ACC112 (cell line): ENCODE results near the gene SLC1A3.

Experiments used
- H2AFZ ChIP-seq: fragments of 200-600 bp; sonication (generic); one replicate; pipeline ENCODE4 v1.6.0; 2017; ENCODE audit warnings: antibody characterized with exemption, low read length; ENCODE audit not compliant: unreplicated experiment
- H3K27ac ChIP-seq: fragments of 200-600 bp; sonication (generic); 2 replicates; pipeline ENCODE4 v1.5.1; 2014; ENCODE audit warnings: low read depth, mild to moderate bottlenecking, antibody characterized with exemption, low read length, moderate library complexity
- H3K27me3 ChIP-seq: fragments of 200-600 bp; sonication (generic); 2 replicates; pipeline ENCODE4 v1.6.1; 2014; ENCODE audit warnings: mild to moderate bottlenecking, antibody characterized with exemption, low read length, moderate library complexity, mixed read lengths; ENCODE audit not compliant: insufficient read depth
- H3K36me3 ChIP-seq: fragments of 200-600 bp; sonication (generic); 2 replicates; pipeline ENCODE4 v1.6.1; 2016; ENCODE audit warnings: mild to moderate bottlenecking, antibody characterized with exemption, low read length, moderate library complexity, mixed read lengths; ENCODE audit not compliant: insufficient read depth
- H3K4me1 ChIP-seq: fragments of 200-600 bp; sonication (generic); one replicate; pipeline ENCODE4 v1.6.1; 2016; ENCODE audit warnings: low read length, mixed read lengths; ENCODE audit not compliant: insufficient read depth, unreplicated experiment, control insufficient read depth
- H3K4me3 ChIP-seq: fragments of 200-600 bp; sonication (generic); 2 replicates; pipeline ENCODE4 v1.5.1; 2014; ENCODE audit warnings: mild to moderate bottlenecking, low read depth, low read length
- H3K79me2 ChIP-seq: fragments of 200-600 bp; sonication (generic); one replicate; pipeline ENCODE4 v1.6.0; 2016; ENCODE audit warnings: low read length; ENCODE audit not compliant: control insufficient read depth, unreplicated experiment, insufficient read depth

The SLC1A3 gene

GRCh38 chr5:36613241-36613640 is 6.8 kb downstream of the SLC1A3 start:
- Histone ChIP-seq H3K4me3 (no peak overlapping the region), H3K27ac (no peak overlapping the region)

GRCh38 chr5:36613771-36614656 is 7.6 kb downstream of the SLC1A3 start:
- H3K4me1 ChIP-seq: no peaks in the 10 kb centered on the region
- H3K79me2 ChIP-seq: no peaks in the 10 kb centered on the region
- no peak overlapping the region for H3K4me3 ChIP-seq
- H2AFZ ChIP-seq: no peak overlapping the region
- peaks cover 8% of the 10 kb centered on the region for H3K36me3 ChIP-seq
- H3K27ac ChIP-seq: no peak overlapping the region
- H3K27me3 ChIP-seq: no peaks in the 10 kb centered on the region

More at GRCh38 chr5:36613241-36613640, 6.8 kb downstream of the SLC1A3 start:
- no peaks in the 10 kb centered on the region for H3K27me3 ChIP-seq
- H3K79me2 ChIP-seq: peaks cover under 1% of the 10 kb centered on the region
- peaks cover 7% of the 10 kb centered on the region for H3K4me1 ChIP-seq
- peaks cover 12% of the 10 kb centered on the region for H3K36me3 ChIP-seq
- H2AFZ ChIP-seq: no peak overlapping the region

GRCh38 chr5:36614657-36615308 is 8.4 kb downstream of the SLC1A3 start:
- Histone ChIP-seq H3K27me3 (no peaks in the 10 kb centered on the region), H3K4me1 (no peaks in the 10 kb centered on the region), H3K4me3 (no peak overlapping the region), H2AFZ (no peak overlapping the region), H3K27ac (no peak overlapping the region), H3K79me2 (no peaks in the 10 kb centered on the region), H3K36me3 (peaks cover 8% of the 10 kb centered on the region; the same call in 1 of the 2 replicates)

GRCh38 chr5:36619012-36619635 is 12.7 kb downstream of the SLC1A3 start:
- Histone ChIP-seq H3K4me3 (no peak overlapping the region), H3K27ac (no peak overlapping the region)

DNA sequence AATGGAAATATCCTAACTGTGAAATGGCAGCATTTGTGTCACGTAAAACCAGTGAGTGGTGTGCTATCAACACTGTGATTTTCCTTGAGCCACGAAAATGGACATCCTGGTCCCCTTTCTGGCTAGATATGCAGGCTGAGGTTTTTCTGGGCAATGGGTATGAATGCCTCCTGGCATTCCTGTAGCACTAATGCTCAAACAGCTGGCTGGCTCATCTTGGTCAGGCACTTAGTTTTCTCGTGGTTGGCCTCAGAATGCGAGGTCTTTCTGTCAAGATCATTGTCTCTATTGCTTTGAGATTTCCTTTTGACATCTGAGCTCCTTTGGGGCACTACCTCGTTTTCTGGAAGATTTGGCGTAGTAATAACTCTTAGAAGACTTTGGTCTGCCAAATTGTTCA is 15.6 kb downstream of the SLC1A3 start:
- H3K27me3 ChIP-seq: no peaks in the 10 kb centered on the region
- H3K27ac ChIP-seq: no peak overlapping the region
- no peaks in the 10 kb centered on the region for H3K4me1 ChIP-seq
- no peaks in the 10 kb centered on the region for H3K36me3 ChIP-seq
- no peak overlapping the region for H3K4me3 ChIP-seq
- H2AFZ ChIP-seq: no peak overlapping the region
- no peaks in the 10 kb centered on the region for H3K79me2 ChIP-seq

More at GRCh38 chr5:36619012-36619635, 12.7 kb downstream of the SLC1A3 start:
- no peaks in the 10 kb centered on the region for H3K27me3 ChIP-seq
- no peak overlapping the region for H2AFZ ChIP-seq
- no peaks in the 10 kb centered on the region for H3K79me2 ChIP-seq
- no peaks in the 10 kb centered on the region for H3K4me1 ChIP-seq
- no peaks in the 10 kb centered on the region for H3K36me3 ChIP-seq

DNA sequence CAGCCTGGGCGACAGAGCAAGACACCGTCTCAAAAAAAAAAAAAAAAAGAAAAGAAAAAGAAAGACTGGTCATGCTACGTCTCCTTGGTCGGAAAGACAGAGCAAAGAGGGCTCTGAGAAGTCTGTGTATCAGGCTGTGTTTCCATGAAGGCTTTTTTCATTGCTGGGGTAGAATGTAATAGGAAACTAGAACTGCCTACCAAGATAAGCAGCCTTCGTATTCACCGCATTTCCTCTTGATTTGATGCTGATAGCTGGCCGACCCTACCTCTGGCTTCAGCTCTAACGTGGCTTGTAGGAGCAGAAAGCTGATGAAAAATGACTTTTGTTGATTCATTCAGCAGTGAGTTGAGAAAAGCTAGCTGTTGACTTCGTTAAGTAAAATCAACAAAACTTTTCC is 17.4 kb downstream of the SLC1A3 start:
- no peaks in the 10 kb centered on the region for H3K79me2 ChIP-seq
- no peak overlapping the region for H3K4me3 ChIP-seq
- H2AFZ ChIP-seq: no peak overlapping the region
- no peaks in the 10 kb centered on the region for H3K27me3 ChIP-seq
- no peaks in the 10 kb centered on the region for H3K4me1 ChIP-seq
- H3K36me3 ChIP-seq: no peaks in the 10 kb centered on the region
- no peak overlapping the region for H3K27ac ChIP-seq

DNA sequence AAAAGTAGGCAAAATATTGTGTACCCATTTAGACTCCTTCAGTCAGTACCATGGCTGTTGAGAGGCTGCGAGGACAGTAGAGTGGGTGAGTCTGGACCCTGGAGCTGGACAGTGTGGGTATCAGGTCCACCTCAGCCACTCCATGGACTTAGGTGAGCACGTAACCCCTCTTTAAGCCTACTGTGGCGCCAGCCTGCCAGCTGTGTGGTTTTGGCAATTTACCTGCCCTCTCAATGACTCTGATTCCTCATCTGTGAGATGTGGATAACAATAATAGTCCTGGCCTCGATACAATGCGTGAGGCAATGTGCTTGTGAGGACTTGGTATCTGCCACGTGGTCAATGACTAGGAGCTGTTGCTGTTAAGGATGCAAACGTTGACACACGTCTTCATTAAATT is 17.9 kb downstream of the SLC1A3 start:
- Histone ChIP-seq H3K27ac (no peak overlapping the region), H3K4me3 (no peak overlapping the region), H2AFZ (no peak overlapping the region), H3K4me1 (no peaks in the 10 kb centered on the region), H3K27me3 (no peaks in the 10 kb centered on the region), H3K79me2 (no peaks in the 10 kb centered on the region), H3K36me3 (no peaks in the 10 kb centered on the region)

DNA sequence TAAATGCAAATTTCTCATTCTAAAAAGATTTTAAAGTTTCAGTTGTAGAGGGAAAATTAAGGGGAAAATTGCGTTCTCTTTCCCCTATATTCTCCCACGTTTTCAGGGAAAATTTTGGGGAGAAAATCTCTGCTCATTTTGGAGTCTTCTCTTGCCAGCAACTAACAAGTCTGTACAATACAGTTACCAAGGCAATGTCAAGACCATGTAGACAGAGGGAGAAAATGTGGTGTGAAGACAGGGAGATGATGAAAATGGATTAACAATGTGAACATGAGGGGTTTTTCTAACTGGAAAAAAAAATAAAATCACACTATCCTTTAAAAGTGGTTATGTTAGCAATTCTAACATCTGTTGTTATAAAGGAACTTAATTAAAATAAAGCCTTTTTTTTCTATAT is 22.3 kb downstream of the SLC1A3 start:
- Histone ChIP-seq H3K36me3 (0 out of 2 replicates have a peak, but pooled peaks cover 7% of the 10 kb centered on the region), H3K79me2 (no peaks in the 10 kb centered on the region), H3K4me3 (no peak overlapping the region), H3K27ac (no peak overlapping the region), H3K4me1 (no peaks in the 10 kb centered on the region), H3K27me3 (no peaks in the 10 kb centered on the region), H2AFZ (no peak overlapping the region)

DNA sequence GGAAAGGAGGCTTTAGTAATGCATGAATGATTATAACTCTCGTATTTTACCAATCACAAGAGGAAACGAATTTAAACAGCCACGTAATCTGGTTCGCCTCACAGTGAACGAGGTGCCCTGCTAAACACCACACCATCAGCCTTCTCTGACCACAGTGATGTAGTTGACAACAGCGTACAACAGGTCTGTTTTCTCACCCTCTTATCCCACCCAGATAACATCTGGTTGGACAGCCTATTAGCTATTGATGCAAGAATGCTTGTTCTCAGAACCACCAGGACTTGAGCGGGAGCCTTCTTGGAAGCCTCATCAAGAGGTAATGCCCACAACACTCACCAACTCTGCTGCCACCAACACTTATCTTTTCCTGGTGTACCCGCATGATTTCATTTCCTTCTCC is 23.3 kb downstream of the SLC1A3 start:
- Histone ChIP-seq H3K27me3 (no peaks in the 10 kb centered on the region), H3K4me1 (no peaks in the 10 kb centered on the region), H3K36me3 (0 out of 2 replicates have a peak, but pooled peaks cover 9% of the 10 kb centered on the region), H3K27ac (no peak overlapping the region), H3K4me3 (no peak overlapping the region), H3K79me2 (no peaks in the 10 kb centered on the region), H2AFZ (no peak overlapping the region)

DNA sequence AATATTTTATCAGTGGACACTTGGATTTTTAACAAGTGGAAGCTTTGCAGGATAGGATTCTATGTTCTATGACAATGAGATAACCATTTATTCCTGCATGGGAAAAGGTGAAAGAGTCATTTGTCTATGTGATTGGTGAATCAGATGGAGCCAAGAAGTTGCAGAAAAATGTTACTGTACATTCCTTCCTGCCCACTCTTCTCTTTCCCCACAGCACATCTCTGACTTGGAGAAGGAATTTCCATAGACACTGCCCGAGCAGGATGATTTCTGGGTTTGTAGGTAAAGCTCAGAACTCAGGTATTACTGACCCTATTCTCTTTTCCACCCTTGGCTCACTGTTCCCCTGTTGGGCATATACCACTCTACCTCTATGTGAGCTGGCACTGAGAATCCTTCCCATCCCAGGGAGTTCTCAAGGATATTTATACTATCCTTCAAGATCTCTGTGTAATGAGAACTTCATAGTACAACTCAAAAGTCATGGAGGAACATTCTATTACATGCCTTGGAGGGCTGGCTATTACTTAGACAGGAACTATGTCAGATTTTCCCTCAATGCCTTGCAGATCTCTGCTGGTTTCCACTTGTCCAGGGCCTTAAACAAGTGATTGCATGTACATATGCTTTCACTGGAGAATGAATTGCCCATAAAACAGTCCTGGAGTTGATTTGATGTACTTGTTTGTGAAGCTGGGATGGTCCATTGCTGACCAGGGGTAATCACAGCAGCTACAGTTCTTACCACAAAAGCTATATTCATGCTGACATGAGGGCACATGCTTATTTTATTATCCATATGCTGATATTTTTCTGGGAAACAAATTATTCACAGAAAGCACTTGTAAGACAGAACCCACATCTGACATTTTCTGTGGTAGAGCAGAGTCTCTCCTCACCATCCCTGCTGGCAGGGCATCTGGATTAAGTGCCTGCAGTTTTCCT is 24.1 kb downstream of the SLC1A3 start:
- peaks cover 14% of the 10 kb centered on the region; the same call in 1 of the 2 replicates for H3K36me3 ChIP-seq
- H3K27ac ChIP-seq: no peak overlapping the region
- H3K4me3 ChIP-seq: no peak overlapping the region
- no peaks in the 10 kb centered on the region for H3K79me2 ChIP-seq
- no peaks in the 10 kb centered on the region for H3K4me1 ChIP-seq
- H2AFZ ChIP-seq: no peak overlapping the region
- no peaks in the 10 kb centered on the region for H3K27me3 ChIP-seq
